Activated naive CD8-positive, alpha-beta T cell treated with anti-CD3 and anti-CD28 coated beads, Interleukin-2, amount 50 U/mL, for 24 hours (primary cell): ENCODE results near the gene DCDC2C.

Experiments used
- ATAC-seq: fragments of 150-1000 bp; cut with Tn5 transposase; one replicate; pipeline ENCODE4 v1.10.0; 2021
- DNase-seq: peaks from one replicate; pipeline ENCODE4 v3.0.0; 2021
- H3K27ac Mint-ChIP-seq: one replicate; pipeline ENCODE4 v1.8.0; 2021; ENCODE audit warnings: mild to moderate bottlenecking, mixed read lengths
- H3K27me3 Mint-ChIP-seq: one replicate; pipeline ENCODE4 v1.8.0; 2021; ENCODE audit warnings: mixed read lengths
- H3K36me3 Mint-ChIP-seq: one replicate; pipeline ENCODE4 v1.8.0; 2021; ENCODE audit warnings: low read depth, mixed read lengths
- H3K4me1 Mint-ChIP-seq: one replicate; pipeline ENCODE4 v1.8.0; 2021; ENCODE audit warnings: mixed read lengths
- H3K4me3 Mint-ChIP-seq: one replicate; pipeline ENCODE4 v1.8.0; 2021; ENCODE audit warnings: mild to moderate bottlenecking, moderate library complexity, mixed read lengths
- H3K9me3 Mint-ChIP-seq: one replicate; pipeline ENCODE4 v1.8.0; 2021; ENCODE audit warnings: mixed read lengths

DCDC2C gene

DNA sequence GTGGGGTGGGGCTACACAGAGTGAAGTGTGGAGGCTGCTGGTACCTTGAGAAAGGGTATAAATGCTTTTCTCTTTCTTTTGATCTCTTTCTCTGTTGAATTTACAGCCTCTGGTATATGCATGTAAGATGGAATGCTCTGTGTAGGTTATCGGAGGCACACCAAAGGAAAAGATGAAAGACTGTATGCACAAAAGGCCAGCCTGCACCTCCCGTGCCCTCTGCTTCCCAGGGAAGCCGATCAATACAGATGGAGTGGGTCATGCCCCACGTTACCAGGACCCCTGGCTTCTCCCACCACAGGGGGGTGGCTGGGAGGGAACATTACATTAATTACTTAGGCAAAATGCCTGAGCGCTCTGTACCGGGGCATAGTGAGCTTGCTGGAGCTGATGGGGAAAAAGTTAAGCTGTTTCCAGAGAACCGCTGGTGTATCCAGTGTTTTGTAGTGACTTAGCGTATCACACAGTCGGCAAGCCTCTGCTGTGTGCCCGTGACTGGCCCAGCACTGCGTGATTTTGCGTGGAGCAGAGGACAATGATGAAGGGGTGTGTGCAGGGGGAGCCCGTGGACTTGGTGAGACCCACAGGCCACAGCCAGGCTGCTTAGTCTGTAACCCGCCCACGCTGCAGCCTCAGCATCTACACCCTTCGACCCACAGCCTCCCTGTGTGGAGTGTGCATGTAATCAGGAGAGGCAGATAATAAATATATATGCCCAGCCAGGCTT, 37.3 kb upstream of the DCDC2C start:
- Mint-ChIP-seq H3K4me3 (no peak overlapping the region), H3K4me1 (no peaks in the 10 kb centered on the region), H3K27me3 (no peaks in the 10 kb centered on the region), H3K36me3 (no peaks in the 10 kb centered on the region), H3K27ac (no peak overlapping the region), H3K9me3 (no peaks in the 10 kb centered on the region)
- no peak for ATAC-seq
- no peak for DNase-seq

DNA sequence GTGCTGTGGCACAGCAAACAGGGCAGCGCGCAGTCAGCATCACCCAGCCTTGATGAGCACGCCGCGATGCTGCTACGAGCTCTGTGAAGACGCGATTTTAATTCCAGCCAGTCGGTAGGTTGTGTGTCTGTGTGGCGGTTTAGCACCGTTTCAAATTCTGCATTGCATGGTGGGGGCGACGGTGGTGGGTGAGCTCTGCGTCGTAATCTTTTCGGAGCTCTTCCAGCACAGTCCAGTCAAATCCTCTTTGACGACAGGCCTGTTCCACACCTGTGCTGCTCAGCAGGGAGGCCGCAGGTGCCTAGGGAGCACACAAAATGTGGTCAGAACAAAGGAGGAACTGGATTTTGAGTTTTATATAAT, 36.8 kb upstream of the DCDC2C start:
- no peaks in the 10 kb centered on the region for H3K36me3 Mint-ChIP-seq
- no peak overlapping the region for H3K27ac Mint-ChIP-seq
- ATAC-seq (no peak), DNase-seq (no peak)
- no peaks in the 10 kb centered on the region for H3K9me3 Mint-ChIP-seq
- no peak overlapping the region for H3K4me3 Mint-ChIP-seq
- no peaks in the 10 kb centered on the region for H3K27me3 Mint-ChIP-seq
- H3K4me1 Mint-ChIP-seq = no peaks in the 10 kb centered on the region

DNA sequence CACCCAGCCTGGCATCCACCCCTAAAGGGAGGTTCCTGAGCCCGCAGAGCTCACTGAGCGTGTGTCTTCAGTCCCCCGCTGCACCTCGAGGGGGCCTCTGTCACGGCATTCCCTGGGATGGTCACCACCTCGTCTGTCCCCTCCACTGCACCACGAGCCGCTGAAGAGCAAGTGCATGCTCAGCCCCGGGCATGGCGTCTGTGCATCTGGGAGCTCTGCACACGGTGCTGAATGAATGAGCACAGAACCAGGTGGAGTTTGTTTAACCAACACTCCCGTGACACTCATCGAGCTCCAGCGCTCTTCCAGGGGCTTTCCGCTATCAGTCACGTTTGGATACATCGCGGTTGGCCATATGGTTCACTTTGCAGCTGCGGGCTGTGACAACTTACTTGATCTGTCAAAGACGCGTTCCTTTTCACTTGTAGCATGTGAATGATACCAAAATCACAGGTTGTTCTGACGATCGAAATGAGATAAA, 36.2 kb upstream of the DCDC2C start:
- no peaks in the 10 kb centered on the region for H3K9me3 Mint-ChIP-seq
- no peak overlapping the region for H3K4me3 Mint-ChIP-seq
- DNase-seq (no peak), ATAC-seq (no peak)
- no peaks in the 10 kb centered on the region for H3K36me3 Mint-ChIP-seq
- H3K4me1 Mint-ChIP-seq = no peaks in the 10 kb centered on the region
- H3K27ac Mint-ChIP-seq = no peak overlapping the region
- H3K27me3 Mint-ChIP-seq = no peaks in the 10 kb centered on the region

DNA sequence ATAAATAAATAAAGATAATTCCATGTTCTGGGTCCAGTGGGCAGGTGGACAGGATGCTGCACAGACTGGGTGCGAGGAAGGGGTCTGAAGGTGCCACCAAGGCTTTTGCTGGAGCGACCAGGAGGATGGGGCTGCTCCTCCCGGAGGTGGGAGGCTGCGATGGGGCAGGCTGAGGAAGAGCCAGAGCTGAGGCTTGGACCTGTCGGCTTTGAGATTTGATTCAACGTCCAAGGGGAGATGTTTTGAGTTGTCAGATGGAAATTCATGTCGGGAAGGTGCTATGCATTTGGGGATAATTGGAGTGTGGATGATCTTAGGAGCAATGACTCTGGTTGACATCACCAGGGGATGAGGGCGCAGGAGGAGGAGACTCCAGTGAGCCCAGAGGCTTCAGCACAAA, 33.7 kb upstream of the DCDC2C start:
- no peak overlapping the region for H3K27ac Mint-ChIP-seq
- H3K36me3 Mint-ChIP-seq = no peaks in the 10 kb centered on the region
- DNase-seq = no peak
- no peaks in the 10 kb centered on the region for H3K9me3 Mint-ChIP-seq
- no peaks in the 10 kb centered on the region for H3K4me1 Mint-ChIP-seq
- no peaks in the 10 kb centered on the region for H3K27me3 Mint-ChIP-seq
- H3K4me3 Mint-ChIP-seq = no peak overlapping the region
- no peak for ATAC-seq

DNA sequence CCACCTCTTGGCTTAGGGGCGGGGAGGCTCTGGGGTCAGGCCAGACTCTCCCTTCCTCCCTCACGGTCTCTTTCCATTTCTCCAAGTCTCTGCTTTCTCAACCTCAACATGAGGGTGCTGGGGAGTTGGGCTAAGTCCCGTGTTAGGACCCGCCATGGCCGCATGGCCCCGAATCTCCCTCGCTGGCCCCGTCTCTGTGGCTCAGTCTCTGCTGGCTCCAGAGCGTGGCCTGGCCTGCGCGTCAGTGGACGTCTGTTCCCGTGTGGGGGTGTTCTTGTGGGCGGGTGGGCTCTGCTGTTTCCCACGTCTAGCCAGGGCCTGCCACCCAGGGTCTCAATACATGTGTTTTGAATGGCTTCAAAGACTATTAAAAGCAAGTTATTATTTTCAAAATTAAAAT, 33.0 kb upstream of the DCDC2C start:
- no peaks in the 10 kb centered on the region for H3K36me3 Mint-ChIP-seq
- H3K4me1 Mint-ChIP-seq = no peaks in the 10 kb centered on the region
- H3K9me3 Mint-ChIP-seq = no peaks in the 10 kb centered on the region
- DNase-seq (no peak), ATAC-seq (no peak)
- H3K4me3 Mint-ChIP-seq = no peak overlapping the region
- H3K27ac Mint-ChIP-seq = no peak overlapping the region
- H3K27me3 Mint-ChIP-seq = no peaks in the 10 kb centered on the region

DNA sequence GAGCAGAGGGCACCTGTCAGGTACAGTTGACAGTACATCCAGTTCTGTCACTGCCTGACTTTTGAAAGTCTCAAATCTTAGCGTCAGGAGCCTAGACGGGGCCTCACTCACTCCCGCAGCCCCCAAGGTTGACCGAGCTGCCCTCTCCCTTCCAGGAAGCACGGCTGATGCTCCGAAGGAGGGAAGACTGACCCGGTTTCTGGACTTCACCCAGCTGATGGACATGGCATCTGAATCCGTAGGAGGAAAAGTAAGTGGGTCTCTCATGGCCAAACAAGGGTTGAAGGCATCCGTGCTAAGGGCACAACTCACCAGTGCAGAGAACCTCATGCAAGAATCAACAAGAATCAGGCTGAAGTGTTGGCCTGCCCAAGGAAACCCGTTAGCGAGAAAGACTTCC, 32.4 kb upstream of the DCDC2C start:
- Mint-ChIP-seq H3K4me1 (no peaks in the 10 kb centered on the region), H3K9me3 (no peaks in the 10 kb centered on the region), H3K27me3 (no peaks in the 10 kb centered on the region), H3K4me3 (no peak overlapping the region), H3K36me3 (no peaks in the 10 kb centered on the region), H3K27ac (no peak overlapping the region)
- DNase-seq (no peak), ATAC-seq (no peak)

DNA sequence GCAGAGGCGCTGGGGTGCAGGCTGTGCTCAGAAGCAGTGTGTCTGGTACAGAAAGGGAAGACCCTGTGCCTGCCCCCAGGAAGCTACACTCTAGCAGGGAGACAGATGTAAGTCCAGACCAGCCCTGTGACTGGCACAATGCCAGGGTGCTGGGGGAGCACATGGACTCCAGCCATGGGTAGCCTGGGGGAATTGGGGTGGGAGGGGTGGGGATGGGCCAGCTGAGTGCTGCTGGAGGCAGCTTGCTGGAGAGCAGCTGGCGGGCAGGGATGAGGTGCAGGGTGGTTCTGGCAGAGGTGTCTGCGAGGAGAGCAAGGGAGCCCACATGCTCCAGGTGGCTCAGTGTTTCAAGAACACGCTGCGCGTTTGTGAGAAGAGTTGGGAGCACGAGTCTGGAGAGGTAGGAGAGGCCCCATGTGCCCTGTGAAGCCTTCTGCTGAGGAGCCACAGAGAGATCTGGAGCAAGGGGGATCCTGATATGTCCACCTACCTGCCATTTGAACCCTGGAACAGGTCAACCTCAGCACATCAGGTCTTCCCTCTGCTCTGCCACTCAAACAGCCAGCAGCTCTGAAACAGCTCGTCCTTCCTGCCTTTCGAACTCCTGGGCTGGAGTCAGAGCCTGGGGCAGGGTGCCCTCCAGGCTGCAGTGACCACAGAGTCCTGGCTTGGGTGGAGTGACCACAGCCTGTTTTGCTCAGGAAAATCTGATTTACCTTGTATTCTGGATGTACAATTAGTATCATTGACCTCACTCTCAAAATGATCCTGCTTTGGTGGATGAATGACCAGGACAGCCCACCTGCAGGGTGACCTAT, 30.3 kb upstream of the DCDC2C start:
- Mint-ChIP-seq H3K27me3 (no peaks in the 10 kb centered on the region), H3K9me3 (no peaks in the 10 kb centered on the region), H3K4me1 (no peaks in the 10 kb centered on the region), H3K27ac (no peak overlapping the region), H3K36me3 (no peaks in the 10 kb centered on the region), H3K4me3 (no peak overlapping the region)
- DNase-seq = no peak
- no peak for ATAC-seq

DNA sequence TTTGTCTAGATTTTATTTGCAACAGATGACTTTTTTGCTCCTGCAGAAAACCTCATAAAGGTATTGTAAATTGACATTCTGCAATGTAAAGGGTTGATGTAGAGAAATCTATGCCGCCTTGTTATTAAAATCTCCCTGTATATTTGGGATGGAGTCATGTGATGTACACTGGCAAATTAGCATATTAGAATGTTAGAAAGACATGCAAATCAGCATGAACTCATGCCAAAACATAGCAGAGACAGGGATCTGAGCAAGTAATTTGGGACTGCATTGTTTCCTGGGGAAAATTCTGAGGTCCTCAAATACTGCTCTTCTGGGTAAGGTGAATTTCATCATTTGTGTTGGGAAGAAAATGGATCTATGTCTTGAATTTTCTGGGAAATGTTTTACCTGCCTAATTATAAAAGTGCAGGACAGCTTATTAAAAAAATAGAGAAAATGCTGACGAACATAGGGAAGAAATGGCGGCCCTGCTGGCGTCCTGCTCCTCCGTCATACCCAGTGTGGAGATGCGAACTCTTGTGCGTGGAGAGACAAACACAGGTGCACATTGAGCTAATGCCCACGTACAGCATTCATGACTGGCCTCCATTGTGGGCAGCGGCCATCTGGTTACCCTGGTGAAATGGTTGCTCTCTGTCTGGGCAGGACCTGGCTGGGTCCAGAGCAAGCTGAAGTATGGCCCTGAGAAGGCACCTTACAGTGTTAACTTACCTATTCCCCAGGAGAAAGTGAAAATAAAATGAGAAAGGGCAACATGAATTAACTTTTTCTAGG, 29.1 kb upstream of the DCDC2C start:
- H3K27ac Mint-ChIP-seq = no peak overlapping the region
- DNase-seq (no peak), ATAC-seq (no peak)
- H3K4me3 Mint-ChIP-seq = no peak overlapping the region
- no peaks in the 10 kb centered on the region for H3K36me3 Mint-ChIP-seq
- no peaks in the 10 kb centered on the region for H3K9me3 Mint-ChIP-seq
- H3K27me3 Mint-ChIP-seq = no peaks in the 10 kb centered on the region
- H3K4me1 Mint-ChIP-seq = no peaks in the 10 kb centered on the region

DNA sequence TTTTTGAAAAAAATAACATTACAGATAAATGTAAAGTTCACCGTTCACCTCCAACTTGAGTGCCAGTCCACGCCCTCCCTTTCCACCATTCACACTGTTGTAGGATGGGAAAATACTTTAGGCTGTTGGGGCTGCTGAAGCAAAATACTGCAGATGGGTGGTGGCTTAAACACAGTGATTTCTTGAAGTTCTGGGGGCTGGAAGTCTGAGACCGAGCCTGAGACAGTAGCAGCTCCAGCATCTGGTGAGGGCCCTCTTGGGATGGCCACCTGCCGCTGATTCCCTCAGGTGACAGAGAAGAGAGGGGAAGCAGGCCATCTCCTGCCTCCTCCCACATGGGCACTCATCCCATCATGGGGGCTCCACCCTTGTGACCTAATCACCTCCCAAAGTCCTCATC, 27.7 kb upstream of the DCDC2C start:
- no peak overlapping the region for H3K27ac Mint-ChIP-seq
- H3K9me3 Mint-ChIP-seq = no peaks in the 10 kb centered on the region
- H3K27me3 Mint-ChIP-seq = no peaks in the 10 kb centered on the region
- DNase-seq = no peak
- ATAC-seq = no peak
- H3K36me3 Mint-ChIP-seq = no peaks in the 10 kb centered on the region
- H3K4me1 Mint-ChIP-seq = no peaks in the 10 kb centered on the region
- H3K4me3 Mint-ChIP-seq = no peak overlapping the region

DNA sequence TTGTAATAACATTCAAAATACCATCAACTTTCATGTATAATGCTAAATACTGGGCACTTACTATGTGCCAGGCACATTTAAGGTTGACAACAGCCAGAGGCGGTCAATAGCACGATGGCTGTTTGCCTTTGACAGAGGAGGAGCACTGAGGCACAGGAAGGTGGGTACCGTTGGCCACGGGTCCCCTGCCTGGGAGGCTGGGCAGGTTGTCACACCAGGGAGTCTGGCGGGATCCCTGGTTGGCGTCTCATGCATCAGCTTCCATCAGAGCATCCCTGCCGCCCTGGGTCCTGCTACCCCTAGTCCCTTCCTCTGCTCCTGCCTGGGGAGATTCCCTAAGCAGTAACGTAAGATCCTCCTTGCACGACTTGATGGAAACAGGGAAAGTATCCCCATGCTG, 25.9 kb upstream of the DCDC2C start:
- Mint-ChIP-seq H3K36me3 (no peaks in the 10 kb centered on the region), H3K27me3 (no peaks in the 10 kb centered on the region), H3K27ac (no peak overlapping the region)

DNA sequence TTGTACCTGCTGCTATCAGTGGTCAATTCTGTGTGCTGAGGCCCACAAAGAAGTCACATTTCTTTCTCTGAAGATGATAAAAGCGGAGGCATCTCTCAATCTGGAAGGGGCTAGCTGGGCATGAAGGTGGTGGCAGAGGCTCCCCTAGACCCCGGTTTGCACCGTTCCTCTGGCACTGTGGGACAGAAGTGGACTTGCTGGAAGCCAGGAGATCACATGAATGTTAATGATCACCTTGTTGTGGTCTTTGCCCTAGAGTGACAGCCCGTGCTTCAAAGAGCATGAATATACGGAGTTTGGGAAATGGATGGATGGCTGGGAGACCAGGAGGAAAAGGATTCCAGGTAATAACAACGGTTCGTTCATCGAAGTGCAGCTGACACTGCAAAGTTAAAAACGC, 25.2 kb upstream of the DCDC2C start:
- Mint-ChIP-seq H3K9me3 (no peaks in the 10 kb centered on the region), H3K4me3 (no peak overlapping the region), H3K27me3 (no peaks in the 10 kb centered on the region), H3K27ac (no peak overlapping the region), H3K4me1 (no peaks in the 10 kb centered on the region), H3K36me3 (no peaks in the 10 kb centered on the region)
- ATAC-seq (no peak), DNase-seq (no peak)

More for the DNA sequence above, 25.9 kb upstream of the DCDC2C start:
- Mint-ChIP-seq H3K4me3 (no peak overlapping the region), H3K4me1 (no peaks in the 10 kb centered on the region), H3K9me3 (no peaks in the 10 kb centered on the region)
- ATAC-seq (no peak), DNase-seq (no peak)

DNA sequence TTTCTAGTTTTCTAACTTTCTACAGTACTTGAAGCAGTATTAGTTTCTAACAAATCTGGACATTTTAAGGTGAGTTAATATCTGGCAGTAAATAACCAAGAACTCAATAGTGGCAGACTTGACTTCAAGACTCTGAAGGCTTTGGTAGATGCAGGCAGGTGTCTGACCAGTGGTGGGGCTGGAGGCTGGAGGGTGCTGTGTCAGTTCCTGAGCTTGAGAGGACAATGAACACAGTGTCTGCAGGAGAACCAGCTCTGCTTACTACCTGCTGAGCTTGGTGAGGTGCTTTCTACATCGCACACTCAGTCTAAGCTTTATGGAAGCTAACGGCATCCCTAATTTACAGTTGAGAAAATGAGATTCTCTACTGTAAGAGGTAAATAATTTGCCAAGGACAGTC, 24.2 kb upstream of the DCDC2C start:
- Mint-ChIP-seq H3K4me1 (no peaks in the 10 kb centered on the region), H3K9me3 (no peaks in the 10 kb centered on the region), H3K27ac (no peak overlapping the region), H3K4me3 (no peak overlapping the region), H3K36me3 (no peaks in the 10 kb centered on the region), H3K27me3 (no peaks in the 10 kb centered on the region)
- ATAC-seq = no peak
- DNase-seq = no peak

DNA sequence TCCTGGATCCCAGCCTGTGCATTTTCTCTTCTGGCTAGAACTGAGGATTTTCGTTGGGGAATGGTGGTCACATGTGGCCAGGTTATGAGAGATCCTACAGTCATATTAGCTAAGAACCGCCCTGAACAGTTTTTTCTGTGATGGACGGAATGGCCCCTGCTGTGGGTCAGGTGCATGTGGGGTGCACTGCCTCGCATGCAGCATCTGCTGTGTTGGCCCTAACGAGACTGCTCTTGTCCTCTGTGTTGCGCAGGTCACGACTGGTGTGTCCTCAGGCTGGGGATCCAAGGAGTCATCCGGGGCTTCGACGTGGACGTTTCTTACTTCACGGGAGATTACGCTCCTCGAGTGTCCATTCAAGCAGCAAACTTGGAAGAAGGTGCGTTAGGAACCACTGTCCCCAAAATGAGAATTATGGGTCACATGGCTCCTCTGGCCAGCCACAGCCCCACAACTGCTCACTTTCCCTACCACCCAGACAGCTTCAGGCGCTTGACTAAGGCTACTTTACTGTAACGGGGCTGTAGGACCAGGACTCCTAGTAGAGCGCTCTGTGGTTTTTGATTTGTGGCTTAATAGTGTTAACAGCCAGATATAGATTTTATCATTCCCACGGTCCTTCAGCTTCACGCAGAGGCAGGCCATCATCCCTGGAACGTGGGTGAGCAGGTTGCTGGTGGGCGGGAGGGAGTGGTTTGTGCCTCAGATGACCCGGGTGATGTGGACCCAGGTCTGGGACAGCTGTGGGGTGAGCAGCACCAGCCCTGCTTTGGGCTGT, 23.6 kb upstream of the DCDC2C start:
- Mint-ChIP-seq H3K9me3 (no peaks in the 10 kb centered on the region), H3K36me3 (no peaks in the 10 kb centered on the region), H3K4me3 (no peak overlapping the region), H3K4me1 (no peaks in the 10 kb centered on the region), H3K27me3 (no peaks in the 10 kb centered on the region), H3K27ac (no peak overlapping the region)
- no peak for DNase-seq
- ATAC-seq = no peak

DNA sequence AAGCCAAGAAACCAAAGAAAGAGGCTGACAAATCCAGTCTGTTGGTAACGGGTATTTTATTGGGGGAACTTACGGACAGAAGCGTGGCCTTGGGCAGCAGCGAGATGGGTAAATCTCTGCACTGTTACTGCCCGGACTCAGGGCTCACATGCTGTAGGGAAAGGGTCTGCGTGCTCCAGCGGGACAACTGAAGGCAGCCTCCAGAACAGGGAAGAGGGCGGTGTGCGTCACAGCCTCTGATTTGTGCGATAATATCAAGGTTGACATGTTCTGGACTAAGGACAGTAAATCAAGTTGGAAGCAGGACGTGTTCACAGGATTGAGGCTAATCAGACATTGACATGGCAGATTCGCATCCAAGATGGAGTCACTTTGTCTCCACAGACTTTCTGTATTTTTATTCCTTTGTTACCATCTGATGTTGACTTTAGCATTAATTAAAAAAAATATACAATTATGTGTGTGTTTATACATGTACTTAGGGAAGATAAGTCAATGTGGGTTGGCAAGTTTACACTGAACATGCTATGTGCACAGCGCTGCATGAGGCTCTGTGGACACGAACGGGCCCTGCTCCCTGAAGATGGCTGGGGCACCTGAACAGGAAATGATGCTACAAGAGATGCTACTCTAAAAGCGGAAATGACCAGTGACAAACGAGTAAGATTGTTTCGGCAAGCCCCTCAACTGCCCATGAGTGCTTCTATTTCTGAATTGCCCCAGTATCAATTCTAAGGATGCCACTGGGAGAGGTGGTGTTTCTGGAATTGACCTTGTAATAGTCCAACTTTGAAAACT, 22.6 kb upstream of the DCDC2C start:
- H3K27me3 Mint-ChIP-seq = peaks cover 2% of the 10 kb centered on the region
- H3K9me3 Mint-ChIP-seq = no peaks in the 10 kb centered on the region
- no peak overlapping the region for H3K4me3 Mint-ChIP-seq
- no peak for ATAC-seq
- H3K4me1 Mint-ChIP-seq = no peaks in the 10 kb centered on the region
- DNase-seq = no peak
- no peak overlapping the region for H3K27ac Mint-ChIP-seq
- H3K36me3 Mint-ChIP-seq = no peaks in the 10 kb centered on the region
